Activated CD4-positive, alpha-beta T cell treated with anti-CD3 and anti-CD28 coated beads, Interleukin-2, amount 10 ng/mL, durations not matched to agents 24 days and 14 days (primary cell): ENCODE data around the gene RETSAT. TPM values are rescaled to one million over a fixed set of nuclear protein-coding genes. Genes with fewer than 3 reads are reported as not detected.
"Not testable (repeated sequence)": the region's sequence is repeated elsewhere in the genome, so short reads cannot be mapped to it uniquely, and the experiment has no call there.

Source experiments
- DNase-seq: peaks from one replicate; pipeline ENCODE4 v3.0.0; 2022
- H3K27ac Mint-ChIP-seq: one replicate; pipeline ENCODE4 v1.8.0; 2022; ENCODE audit warnings: mild to moderate bottlenecking, mixed read lengths
- H3K27me3 Mint-ChIP-seq: one replicate; pipeline ENCODE4 v1.8.0; 2022; ENCODE audit warnings: mixed read lengths
- H3K36me3 Mint-ChIP-seq: one replicate; pipeline ENCODE4 v1.8.0; 2022; ENCODE audit warnings: low read depth, mild to moderate bottlenecking, mixed read lengths
- H3K4me1 Mint-ChIP-seq: one replicate; pipeline ENCODE4 v1.8.0; 2021; ENCODE audit warnings: mixed read lengths
- H3K4me3 Mint-ChIP-seq: one replicate; pipeline ENCODE4 v1.8.0; 2022; ENCODE audit warnings: mild to moderate bottlenecking, moderate library complexity, mixed read lengths
- H3K9me3 Mint-ChIP-seq: one replicate; pipeline ENCODE4 v1.8.0; 2021; ENCODE audit warnings: mixed read lengths
- intact Hi-C: fragments of 100-400 bp; cut with micrococcal nuclease; formaldehyde crosslinking; loops from one replicate; pipeline ENCODE4 v1.15.1; 2023
- total RNA-seq: library from RNA; stranded (reverse); gene quantifications from 2 replicates; pipeline ENCODE4 v1.2.3, GENCODE V29; 2022

Gene RETSAT
- total RNA-seq, 1 donor from 2014 or later = 21.0 TPM

GRCh38 chr2:85334928-85335327, 19.4 kb downstream of the RETSAT start:
- DNase-seq = no peak
- H3K4me3 Mint-ChIP-seq = no peak overlapping the region
- intact Hi-C loops = no loop called here
- H3K27ac Mint-ChIP-seq = no peak overlapping the region
- H3K27me3 Mint-ChIP-seq = peaks cover 14% of the 10 kb centered on the region
- H3K9me3 Mint-ChIP-seq = no peaks in the 10 kb centered on the region
- peaks cover 4% of the 10 kb centered on the region for H3K4me1 Mint-ChIP-seq
- H3K36me3 Mint-ChIP-seq = no peaks in the 10 kb centered on the region

GRCh38 chr2:85333877-85334276, 20.5 kb downstream of the RETSAT start:
- H3K9me3 Mint-ChIP-seq, DNase-seq, H3K36me3 Mint-ChIP-seq, H3K27me3 Mint-ChIP-seq, H3K4me3 Mint-ChIP-seq, intact Hi-C loops, H3K4me1 Mint-ChIP-seq, H3K27ac Mint-ChIP-seq: not testable (repeated sequence)

GRCh38 chr2:85330839-85331636, 23.3 kb downstream of the RETSAT start:
- DNase-seq = no peak
- Mint-ChIP-seq H3K27me3 (no peaks in the 10 kb centered on the region), H3K27ac (no peak overlapping the region), H3K36me3 (peaks cover 18% of the 10 kb centered on the region), H3K9me3 (no peaks in the 10 kb centered on the region), H3K4me1 (peaks cover 10% of the 10 kb centered on the region), H3K4me3 (no peak overlapping the region)
- intact Hi-C loops = no loop called here

GRCh38 chr2:85329701-85330100, 24.6 kb downstream of the RETSAT start:
- Mint-ChIP-seq H3K4me1 (peaks cover 20% of the 10 kb centered on the region), H3K4me3 (peak overlapping the region; percentile 2), H3K36me3 (peaks cover 31% of the 10 kb centered on the region)
- not testable (repeated sequence) for DNase-seq, H3K9me3 Mint-ChIP-seq, H3K27me3 Mint-ChIP-seq, H3K27ac Mint-ChIP-seq
- intact Hi-C loops = loop anchor here (5.0 kb wide), 2 partner anchors 382 to 778 kb away; partner anchors contain the start of genes POLR1A and PTCD3

GRCh38 chr2:85329181-85329651, 25.1 kb downstream of the RETSAT start:
- peaks cover 36% of the 10 kb centered on the region for H3K36me3 Mint-ChIP-seq
- H3K4me3 Mint-ChIP-seq = peak overlapping the region; percentile 2
- no peaks in the 10 kb centered on the region for H3K9me3 Mint-ChIP-seq
- no peak overlapping the region for H3K27ac Mint-ChIP-seq
- no peak for DNase-seq
- H3K27me3 Mint-ChIP-seq = no peaks in the 10 kb centered on the region
- peaks cover 24% of the 10 kb centered on the region for H3K4me1 Mint-ChIP-seq
- intact Hi-C loops = loop anchor here (5.0 kb wide), 2 partner anchors 382 to 778 kb away; partner anchors contain the start of genes POLR1A and PTCD3

GRCh38 chr2:85327822-85328617, 26.3 kb downstream of the RETSAT start, which contains the start of gene TGOLN2:
TSS of gene TGOLN2 (minus strand) at chr2:85327989. CDS start at chr2:85327962, 27 bp downstream.
- Mint-ChIP-seq H3K9me3 (no peaks in the 10 kb centered on the region), H3K36me3 (peaks cover 47% of the 10 kb centered on the region), H3K4me3 (peak within 1 kb of the TSS; percentile 95), H3K27me3 (no peaks in the 10 kb centered on the region), H3K27ac (peak within 1 kb of the TSS; percentile 99), H3K4me1 (peaks cover 31% of the 10 kb centered on the region)
- intact Hi-C loops = loop anchor here (1.0 to 5.0 kb wide), 6 partner anchors 26 to 869 kb away; partner anchors contain the start of genes ELMOD3, MAT2A, POLR1A and PTCD3
- peak; percentile 98 for DNase-seq

GRCh38 chr2:85327160-85327821, 27.0 kb downstream of the RETSAT start:
- H3K4me3 Mint-ChIP-seq = peak overlapping the region; percentile 95
- H3K36me3 Mint-ChIP-seq = peaks cover 55% of the 10 kb centered on the region
- peak; percentile 89 for DNase-seq
- intact Hi-C loops = loop anchor here (1.0 to 5.0 kb wide), 4 partner anchors 212 to 868 kb away; partner anchors contain the start of genes MAT2A, POLR1A, PTCD3 and SUCLG1
- no peaks in the 10 kb centered on the region for H3K27me3 Mint-ChIP-seq
- H3K9me3 Mint-ChIP-seq = no peaks in the 10 kb centered on the region
- peak overlapping the region; percentile 99 for H3K27ac Mint-ChIP-seq
- peaks cover 39% of the 10 kb centered on the region for H3K4me1 Mint-ChIP-seq

GRCh38 chr2:85326406-85327159, 27.7 kb downstream of the RETSAT start:
- no peaks in the 10 kb centered on the region for H3K9me3 Mint-ChIP-seq

GRCh38 chr2:85325466-85325811, 28.9 kb downstream of the RETSAT start:
- H3K27me3 Mint-ChIP-seq = no peaks in the 10 kb centered on the region
- peaks cover 51% of the 10 kb centered on the region for H3K4me1 Mint-ChIP-seq
- no peaks in the 10 kb centered on the region for H3K9me3 Mint-ChIP-seq
- peaks cover 72% of the 10 kb centered on the region for H3K36me3 Mint-ChIP-seq
- no peak for DNase-seq
- peak overlapping the region; percentile 31 for H3K27ac Mint-ChIP-seq
- H3K4me3 Mint-ChIP-seq = peak overlapping the region; percentile 95
- intact Hi-C loops = loop anchor here (5.0 kb wide), 2 partner anchors 378 to 782 kb away; partner anchors contain the start of genes POLR1A and PTCD3

More at GRCh38 chr2:85326406-85327159, 27.7 kb downstream of the RETSAT start:
- peak overlapping the region; percentile 99 for H3K27ac Mint-ChIP-seq
- intact Hi-C loops = loop anchor here (1.0 to 5.0 kb wide), 5 partner anchors 8 to 868 kb away; partner anchors contain the start of genes MAT2A, POLR1A, PTCD3 and SUCLG1
- no peaks in the 10 kb centered on the region for H3K27me3 Mint-ChIP-seq
- DNase-seq = peak; percentile 88
- peak overlapping the region; percentile 95 for H3K4me3 Mint-ChIP-seq
- H3K36me3 Mint-ChIP-seq = peaks cover 61% of the 10 kb centered on the region
- peaks cover 45% of the 10 kb centered on the region for H3K4me1 Mint-ChIP-seq

GRCh38 chr2:85324639-85325465, 29.5 kb downstream of the RETSAT start:
- Mint-ChIP-seq H3K9me3 (no peaks in the 10 kb centered on the region), H3K36me3 (peaks cover 78% of the 10 kb centered on the region), H3K4me1 (peaks cover 57% of the 10 kb centered on the region), H3K27me3 (no peaks in the 10 kb centered on the region), H3K27ac (peak overlapping the region; percentile 31), H3K4me3 (peak overlapping the region; percentile 95)
- DNase-seq = no peak
- intact Hi-C loops = loop anchor here (5.0 kb wide), 2 partner anchors 378 to 782 kb away; partner anchors contain the start of genes POLR1A and PTCD3

- H3K27me3 Mint-ChIP-seq, H3K27ac Mint-ChIP-seq, H3K9me3 Mint-ChIP-seq, intact Hi-C loops, DNase-seq: not testable (repeated sequence)
- H3K36me3 Mint-ChIP-seq = peaks cover 84% of the 10 kb centered on the region
- peak overlapping the region; percentile 95 for H3K4me3 Mint-ChIP-seq
- H3K4me1 Mint-ChIP-seq = peaks cover 59% of the 10 kb centered on the region
These were observed 30.4 kb downstream of the RETSAT start for GRCh38 chr2:85323988-85324367.
